ENCODE data around the gene LGR6. TPM values are rescaled to one million over a fixed set of nuclear protein-coding genes. Genes with fewer than 3 reads are reported as not detected.

Gene LGR6
- total and polyA plus RNA-seq, 12 donors, result 0.06 to 1.0 (median 0.18) TPM; not detected in 3

GRCh38 chr1:202306535-202307345 lies 113.1 kb downstream of the LGR6 start:
- Histone ChIP-seq H3K4me1 (replicated peaks in 1 of 2) (no peaks in the 10 kb centered on the region), H3K27me3 (no peaks in the 10 kb centered on the region), H3K4me3 (no peak overlapping the region), H3K36me3 (replicated peaks in 1 of 2) (no peaks in the 10 kb centered on the region), H3K27ac (no peak overlapping the region), H3K9me3 (replicated peaks in 1 of 3) (no peaks in the 10 kb centered on the region)
- no peak for TF ChIP-seq CTCF (IDR thresholded peaks at IDR 0.05)
- no peak for TF ChIP-seq POLR2A (IDR thresholded peaks at IDR 0.05)
- intact Hi-C loops (cut with DNase I), result no loop called here
- no peak for DNase-seq
- WGBS, 4 donors, result 80 to 91% (median 86%) methylated on average over 3 to 9 of the region's 9 CpGs

GRCh38 chr1:202310071-202310725 lies 116.6 kb downstream of the LGR6 start:
- TF ChIP-seq POLR2A (IDR thresholded peaks at IDR 0.05) (no peak), CTCF (IDR thresholded peaks at IDR 0.05) (no peak)
- intact Hi-C loops (cut with DNase I), result no loop called here
- peaks cover 0 to 4% of the 10 kb centered on the region in 2 donors for H3K4me1 ChIP-seq (replicated peaks in 1 of 2)
- DNase-seq, result no peak
- H3K27ac ChIP-seq, result no peak overlapping the region
- no peaks in the 10 kb centered on the region for H3K27me3 ChIP-seq
- no peaks in the 10 kb centered on the region for H3K9me3 ChIP-seq (replicated peaks in 1 of 3)
- no peak overlapping the region for H3K4me3 ChIP-seq
- no peaks in the 10 kb centered on the region for H3K36me3 ChIP-seq (replicated peaks in 1 of 2)

- intact Hi-C loops (cut with DNase I), result no loop called here
- Histone ChIP-seq H3K4me1 (replicated peaks in 1 of 2) (peaks cover 0 to 4% of the 10 kb centered on the region in 2 donors), H3K36me3 (replicated peaks in 1 of 2) (no peaks in the 10 kb centered on the region), H3K4me3 (no peak overlapping the region), H3K27me3 (no peaks in the 10 kb centered on the region), H3K9me3 (replicated peaks in 1 of 3) (no peaks in the 10 kb centered on the region), H3K27ac (no peak overlapping the region)
- TF ChIP-seq POLR2A (IDR thresholded peaks at IDR 0.05) (no peak), CTCF (IDR thresholded peaks at IDR 0.05) (no peak)
- no peak for DNase-seq
- 90 to 96% (median 92%) methylated on average over 3 of the region's 3 CpGs for WGBS, 4 donors
Measured at GRCh38 chr1:202310746-202311145, 117.1 kb downstream of the LGR6 start.

- peaks cover 0 to 4% of the 10 kb centered on the region in 2 donors for H3K4me1 ChIP-seq (replicated peaks in 1 of 2)
- no peak overlapping the region for H3K27ac ChIP-seq
- 34 to 40% (median 37%) methylated on average over 9 to 14 of the region's 14 CpGs for WGBS, 4 donors
- no peaks in the 10 kb centered on the region for H3K36me3 ChIP-seq (replicated peaks in 1 of 2)
- H3K27me3 ChIP-seq, result no peaks in the 10 kb centered on the region
- TF ChIP-seq CTCF (IDR thresholded peaks at IDR 0.05) (no peak), POLR2A (IDR thresholded peaks at IDR 0.05) (no peak)
- no peak for DNase-seq
- H3K9me3 ChIP-seq (replicated peaks in 1 of 3), result no peaks in the 10 kb centered on the region
- H3K4me3 ChIP-seq, result no peak overlapping the region
- intact Hi-C loops (cut with DNase I), result no loop called here
Measured at GRCh38 chr1:202311875-202312635, 118.5 kb downstream of the LGR6 start.
